Measurements from ENCODE around the gene IGSF8. TPM values are rescaled to one million over a fixed set of nuclear protein-coding genes. Genes with fewer than 3 reads are reported as not detected.

IGSF8 gene
- total RNA-seq, 1 experiment from 2014 or later = 56.2 TPM

DNA sequence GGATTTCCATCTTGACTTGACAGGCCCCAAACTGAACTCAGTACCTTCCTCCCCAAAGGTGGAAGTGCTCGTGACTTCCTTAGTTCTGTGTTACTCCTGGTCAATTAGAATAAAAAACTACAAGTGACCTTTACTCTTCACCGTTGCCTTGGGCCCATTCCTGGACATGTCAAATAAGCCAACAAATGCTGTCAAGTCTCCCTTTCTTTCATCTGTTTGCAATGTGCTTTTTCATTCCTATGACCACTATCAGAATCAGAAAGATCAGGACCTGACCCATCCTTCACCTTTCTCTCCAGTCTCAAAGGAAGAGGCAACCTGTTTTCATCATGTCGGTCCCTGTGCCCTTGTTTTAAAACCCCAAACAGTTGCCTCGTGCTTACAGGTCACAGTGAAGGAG lies 23.6 kb downstream of the IGSF8 start:
- Histone ChIP-seq H3K56ac (ENCODE audit: insufficient read length, low read depth, low read length) (no peak overlapping the region), H3K9me3 (ENCODE audit: control insufficient read depth, low read depth, low read length) (no peaks in the 10 kb centered on the region), H2AK5ac (ENCODE audit: insufficient read length, low read length) (no peak overlapping the region), H3K4ac (ENCODE audit: low read depth, low read length) (no peak overlapping the region), H3K79me2 (ENCODE audit: insufficient read depth, low read length) (no peaks in the 10 kb centered on the region), H3K14ac (ENCODE audit: insufficient read depth, low read length) (no peak overlapping the region), H2BK12ac (ENCODE audit: insufficient read length, low read depth, low read length) (no peak overlapping the region), H2BK15ac (ENCODE audit: low read depth, low read length) (no peak overlapping the region), H3K79me1 (ENCODE audit: insufficient read depth, low read depth, low read length, poor library complexity, severe bottlenecking) (no peaks in the 10 kb centered on the region), H3K18ac (ENCODE audit: insufficient read length, low read depth, low read length) (no peak overlapping the region), H3K23me2 (ENCODE audit: insufficient read length, low read depth, low read length, poor library complexity, severe bottlenecking) (peaks cover 5% of the 10 kb centered on the region), H4K20me1 (ENCODE audit: control insufficient read depth, insufficient read depth, insufficient read length) (no peaks in the 10 kb centered on the region), H3K27ac (ENCODE audit: insufficient read length, low read depth, low read length) (no peak overlapping the region), H3K27me3 (ENCODE audit: insufficient read depth, low read length) (peaks cover 4% of the 10 kb centered on the region; the same call in 1 of the 2 replicates), H3T11ph (ENCODE audit: low read length) (no peak overlapping the region), H4K91ac (ENCODE audit: insufficient read length, low read depth, low read length) (no peak overlapping the region), H2BK120ac (ENCODE audit: low read depth, low read length, poor library complexity, severe bottlenecking) (no peak overlapping the region), H3K4me1 (ENCODE audit: insufficient read depth, low read length) (0 out of 2 replicates have a peak, but pooled peaks cover 2% of the 10 kb centered on the region), H4K8ac (replicated peaks; ENCODE audit: insufficient read length, low read depth, low read length) (no peak overlapping the region), H3K4me2 (ENCODE audit: insufficient read depth, insufficient read length, low read length) (no peak overlapping the region), H3K9ac (ENCODE audit: extremely low read depth, insufficient read length, low read length) (no peak overlapping the region), H2AFZ (ENCODE audit: low read length) (no peak overlapping the region), H2BK5ac (ENCODE audit: insufficient read length, low read length) (no peak overlapping the region), H2BK20ac (ENCODE audit: low read depth, low read length, poor library complexity, severe bottlenecking) (no peak overlapping the region), H3K23ac (ENCODE audit: insufficient read length, low read depth, low read length) (no peak overlapping the region), H4K5ac (ENCODE audit: insufficient read length, low read depth, low read length) (no peak overlapping the region)
- TF ChIP-seq, protein P1, sequence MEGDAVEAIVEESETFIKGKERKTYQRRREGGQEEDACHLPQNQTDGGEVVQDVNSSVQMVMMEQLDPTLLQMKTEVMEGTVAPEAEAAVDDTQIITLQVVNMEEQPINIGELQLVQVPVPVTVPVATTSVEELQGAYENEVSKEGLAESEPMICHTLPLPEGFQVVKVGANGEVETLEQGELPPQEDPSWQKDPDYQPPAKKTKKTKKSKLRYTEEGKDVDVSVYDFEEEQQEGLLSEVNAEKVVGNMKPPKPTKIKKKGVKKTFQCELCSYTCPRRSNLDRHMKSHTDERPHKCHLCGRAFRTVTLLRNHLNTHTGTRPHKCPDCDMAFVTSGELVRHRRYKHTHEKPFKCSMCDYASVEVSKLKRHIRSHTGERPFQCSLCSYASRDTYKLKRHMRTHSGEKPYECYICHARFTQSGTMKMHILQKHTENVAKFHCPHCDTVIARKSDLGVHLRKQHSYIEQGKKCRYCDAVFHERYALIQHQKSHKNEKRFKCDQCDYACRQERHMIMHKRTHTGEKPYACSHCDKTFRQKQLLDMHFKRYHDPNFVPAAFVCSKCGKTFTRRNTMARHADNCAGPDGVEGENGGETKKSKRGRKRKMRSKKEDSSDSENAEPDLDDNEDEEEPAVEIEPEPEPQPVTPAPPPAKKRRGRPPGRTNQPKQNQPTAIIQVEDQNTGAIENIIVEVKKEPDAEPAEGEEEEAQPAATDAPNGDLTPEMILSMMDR (conservative IDR thresholded peaks at IDR 0.05) = no peak
- no CpG with 5 or more reads among the region's 4 CpGs for WGBS (ENCODE audit: extremely low coverage, insufficient read length, low lambda C conversion rate)
- H3K4me1 Mint-ChIP-seq = peaks cover 4 to 9% of the 10 kb centered on the region in 2 experiments
- DNase-seq = no peak
- H3K36me3 Mint-ChIP-seq (ENCODE audit: insufficient read depth in 1 of 3, low read depth in 3 of 3) = no peaks in the 10 kb centered on the region
- no peak overlapping the region for H3K27ac Mint-ChIP-seq
- H3K9me3 Mint-ChIP-seq = no peaks in the 10 kb centered on the region
- peaks cover 81% of the 10 kb centered on the region for H3K27me3 Mint-ChIP-seq (ENCODE audit: low read depth)
- H3K4me3 Mint-ChIP-seq = no peak overlapping the region

All from H9 (cell line).